Astrocyte (in vitro differentiated cells and primary cell): ENCODE results near the gene NUP93. TPM values are rescaled to one million over a fixed set of nuclear protein-coding genes. Genes with fewer than 3 reads are reported as not detected.

ENCODE experiments used
- DNase-seq: peaks from one replicate; pipeline ENCODE4 v3.0.0-alpha.2; 2010; ENCODE audit warnings: low read depth
- FAIRE-seq: peaks from 2 replicates; lab custom pipeline; 2011; peaks lifted over from hg19 to GRCh38; lab: Jason Lieb, UNC
- H2AFZ ChIP-seq: 2 replicates; pipeline ENCODE4 v1.6.0; 2012; ENCODE audit warnings: low read depth, low read length, inconsistent platforms
- H3K27ac ChIP-seq: 2 replicates; pipeline ENCODE4 v1.5.1; 2011; ENCODE audit warnings: low read depth, low read length, inconsistent platforms
- H3K27me3 ChIP-seq: 2 replicates; pipeline ENCODE4 v1.6.0; 2011; ENCODE audit warnings: low read length, inconsistent platforms; ENCODE audit not compliant: insufficient read depth
- H3K36me3 ChIP-seq: 2 replicates; pipeline ENCODE4 v1.5.1; 2011; ENCODE audit warnings: low read length, inconsistent platforms; ENCODE audit not compliant: insufficient read depth
- H3K4me1 ChIP-seq: 2 replicates; pipeline ENCODE4 v1.5.1; 2011; ENCODE audit warnings: low read length, inconsistent platforms; ENCODE audit not compliant: insufficient read depth
- H3K4me2 ChIP-seq: 2 replicates; pipeline ENCODE4 v1.6.0; 2012; ENCODE audit warnings: low read length, inconsistent platforms
- H3K4me3 ChIP-seq: 2 replicates; pipeline ENCODE4 v1.5.1; 2011; ENCODE audit warnings: low read depth, mild to moderate bottlenecking, low read length, inconsistent platforms; ENCODE audit not compliant: insufficient read depth
- H3K79me2 ChIP-seq: 2 replicates; pipeline ENCODE4 v1.6.0; 2012; ENCODE audit warnings: mild to moderate bottlenecking, low read length, inconsistent platforms; ENCODE audit not compliant: insufficient read depth
- H3K9ac ChIP-seq: 2 replicates; pipeline ENCODE4 v1.6.0; 2012; ENCODE audit warnings: mild to moderate bottlenecking, low read length, inconsistent platforms
- H3K9me3 ChIP-seq: 2 replicates; pipeline ENCODE4 v1.5.1; 2012; ENCODE audit warnings: low read depth, mild to moderate bottlenecking, low read length, inconsistent platforms; ENCODE audit not compliant: insufficient read depth
- H4K20me1 ChIP-seq: 2 replicates; pipeline ENCODE4 v1.6.0; 2012; ENCODE audit warnings: low read length, inconsistent platforms; ENCODE audit not compliant: insufficient read depth
- H3K27ac Mint-ChIP-seq: one replicate; pipeline ENCODE4 v1.8.0; 2021; ENCODE audit warnings: mild to moderate bottlenecking, mixed read lengths; ENCODE audit not compliant: unreplicated experiment
- H3K27me3 Mint-ChIP-seq: one replicate; pipeline ENCODE4 v1.8.0; 2021; ENCODE audit warnings: low read depth, mixed read lengths; ENCODE audit not compliant: unreplicated experiment
- H3K36me3 Mint-ChIP-seq: one replicate; pipeline ENCODE4 v1.8.0; 2021; ENCODE audit warnings: low read depth, mixed read lengths; ENCODE audit not compliant: unreplicated experiment
- H3K4me1 Mint-ChIP-seq: one replicate; pipeline ENCODE4 v1.8.0; 2021; ENCODE audit warnings: low read depth, mixed read lengths; ENCODE audit not compliant: unreplicated experiment
- H3K4me3 Mint-ChIP-seq: one replicate; pipeline ENCODE4 v1.8.0; 2021; ENCODE audit warnings: mild to moderate bottlenecking, moderate library complexity, mixed read lengths; ENCODE audit not compliant: unreplicated experiment
- H3K9me3 Mint-ChIP-seq: one replicate; pipeline ENCODE4 v1.8.0; 2021; ENCODE audit warnings: mild to moderate bottlenecking, mixed read lengths; ENCODE audit not compliant: unreplicated experiment
- CTCF ChIP-seq: IDR thresholded peaks from 2 replicates; pipeline ENCODE4 v1.5.1; 2011; ENCODE audit warnings: low read depth, mild to moderate bottlenecking, inconsistent platforms, low read length, moderate library complexity; ENCODE audit not compliant: insufficient read depth
- EZH2 ChIP-seq: IDR thresholded peaks from 2 replicates; pipeline ENCODE4 v1.6.1; 2012; ENCODE audit warnings: mild to moderate bottlenecking, low read length, inconsistent platforms; ENCODE audit not compliant: insufficient read depth
- total RNA-seq: library from RNA; stranded (reverse); gene quantifications from 2 replicates; pipeline ENCODE4 v1.2.1, GENCODE V29; 2021

The NUP93 gene
- total RNA-seq, 1 donor from 2014 or later: 89.3 TPM

- Histone ChIP-seq H3K4me3 (no peak overlapping the region), H2AFZ (no peak overlapping the region), H3K4me1 (no peaks in the 10 kb centered on the region), H3K27ac (no peak overlapping the region), H3K36me3 (no peaks in the 10 kb centered on the region), H3K9ac (no peak overlapping the region), H3K79me2 (no peaks in the 10 kb centered on the region), H3K4me2 (no peak overlapping the region), H3K9me3 (no peaks in the 10 kb centered on the region), H3K27me3 (peaks cover 2% of the 10 kb centered on the region), H4K20me1 (no peaks in the 10 kb centered on the region)
- no peaks in the 10 kb centered on the region for H3K9me3 Mint-ChIP-seq
- DNase-seq (no peak), FAIRE-seq (no peak)
- H3K36me3 Mint-ChIP-seq: no peaks in the 10 kb centered on the region
- H3K4me1 Mint-ChIP-seq: no peaks in the 10 kb centered on the region
- H3K27me3 Mint-ChIP-seq: peaks cover 9% of the 10 kb centered on the region
- no peak overlapping the region for H3K27ac Mint-ChIP-seq
- no peak overlapping the region for H3K4me3 Mint-ChIP-seq
- no peak for TF ChIP-seq CTCF
- no peak for TF ChIP-seq EZH2
These were observed 27.1 kb upstream of the NUP93 start for GRCh38 chr16:56702836-56703235.

- peaks cover 26% of the 10 kb centered on the region for H3K27me3 Mint-ChIP-seq
- no peaks in the 10 kb centered on the region for H3K9me3 Mint-ChIP-seq
- Histone ChIP-seq H3K79me2 (no peaks in the 10 kb centered on the region), H3K36me3 (no peaks in the 10 kb centered on the region), H2AFZ (no peak overlapping the region), H3K4me2 (no peak overlapping the region), H3K9me3 (no peaks in the 10 kb centered on the region), H3K27me3 (peaks cover 2% of the 10 kb centered on the region), H4K20me1 (no peaks in the 10 kb centered on the region), H3K27ac (no peak overlapping the region), H3K4me3 (no peak overlapping the region), H3K4me1 (no peaks in the 10 kb centered on the region), H3K9ac (no peak overlapping the region)
- no peak overlapping the region for H3K4me3 Mint-ChIP-seq
- H3K27ac Mint-ChIP-seq: no peak overlapping the region
- H3K4me1 Mint-ChIP-seq: no peaks in the 10 kb centered on the region
- FAIRE-seq (no peak), DNase-seq (no peak)
- no peak for TF ChIP-seq CTCF
- no peak for TF ChIP-seq EZH2
- H3K36me3 Mint-ChIP-seq: no peaks in the 10 kb centered on the region
These were observed 21.1 kb upstream of the NUP93 start for GRCh38 chr16:56708525-56709442.
